ENCODE measurements around the gene HIVEP3.

DNA sequence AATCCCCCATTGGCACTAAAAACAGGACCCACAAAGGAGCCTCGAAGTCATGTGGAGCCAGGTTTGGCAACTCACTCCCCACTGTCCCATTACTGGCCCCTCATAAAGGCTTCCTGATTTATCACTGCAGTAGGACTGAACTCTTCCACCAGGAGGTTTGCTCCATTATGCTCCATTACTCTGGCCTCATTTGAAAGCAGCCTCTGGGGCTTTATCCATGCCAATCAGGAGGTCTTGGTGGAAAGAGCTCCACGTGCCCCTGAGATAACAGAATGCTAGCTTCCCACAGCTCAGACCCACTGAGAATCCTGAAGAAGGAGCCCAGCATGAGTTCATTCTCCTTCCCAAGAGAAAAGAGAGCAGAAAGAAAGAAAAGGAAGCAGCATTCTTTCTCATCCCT is 76.4 kb downstream of the HIVEP3 start:
- no peak for TF ChIP-seq ZNF567 (CRISPR knock-in tag; IDR thresholded peaks at IDR 0.05; ENCODE audit: borderline replicate concordance)
- no peak for TF ChIP-seq RAD21 (CRISPR knock-in tag; IDR thresholded peaks at IDR 0.05)
- TF ChIP-seq ZNF160 (CRISPR knock-in tag; IDR thresholded peaks at IDR 0.05): no peak
- no peak for TF ChIP-seq SALL1 (CRISPR knock-in tag; IDR thresholded peaks at IDR 0.05)
- TF ChIP-seq, protein P1, sequence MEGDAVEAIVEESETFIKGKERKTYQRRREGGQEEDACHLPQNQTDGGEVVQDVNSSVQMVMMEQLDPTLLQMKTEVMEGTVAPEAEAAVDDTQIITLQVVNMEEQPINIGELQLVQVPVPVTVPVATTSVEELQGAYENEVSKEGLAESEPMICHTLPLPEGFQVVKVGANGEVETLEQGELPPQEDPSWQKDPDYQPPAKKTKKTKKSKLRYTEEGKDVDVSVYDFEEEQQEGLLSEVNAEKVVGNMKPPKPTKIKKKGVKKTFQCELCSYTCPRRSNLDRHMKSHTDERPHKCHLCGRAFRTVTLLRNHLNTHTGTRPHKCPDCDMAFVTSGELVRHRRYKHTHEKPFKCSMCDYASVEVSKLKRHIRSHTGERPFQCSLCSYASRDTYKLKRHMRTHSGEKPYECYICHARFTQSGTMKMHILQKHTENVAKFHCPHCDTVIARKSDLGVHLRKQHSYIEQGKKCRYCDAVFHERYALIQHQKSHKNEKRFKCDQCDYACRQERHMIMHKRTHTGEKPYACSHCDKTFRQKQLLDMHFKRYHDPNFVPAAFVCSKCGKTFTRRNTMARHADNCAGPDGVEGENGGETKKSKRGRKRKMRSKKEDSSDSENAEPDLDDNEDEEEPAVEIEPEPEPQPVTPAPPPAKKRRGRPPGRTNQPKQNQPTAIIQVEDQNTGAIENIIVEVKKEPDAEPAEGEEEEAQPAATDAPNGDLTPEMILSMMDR (CRISPR knock-in tag; IDR thresholded peaks at IDR 0.05): no peak
- no peak for TF ChIP-seq RELA (CRISPR knock-in tag; IDR thresholded peaks at IDR 0.05)

Data from HepG2 (cell line).